ENCODE measurements around the gene SPATA3. TPM values are rescaled to one million over a fixed set of nuclear protein-coding genes. Genes with fewer than 3 reads are reported as not detected.

The SPATA3 gene
- total and polyA plus RNA-seq, 2 of the 8 experiments (the other 6 are each of a cell fraction or from before 2014, with no cell fraction given), result not detected

DNA sequence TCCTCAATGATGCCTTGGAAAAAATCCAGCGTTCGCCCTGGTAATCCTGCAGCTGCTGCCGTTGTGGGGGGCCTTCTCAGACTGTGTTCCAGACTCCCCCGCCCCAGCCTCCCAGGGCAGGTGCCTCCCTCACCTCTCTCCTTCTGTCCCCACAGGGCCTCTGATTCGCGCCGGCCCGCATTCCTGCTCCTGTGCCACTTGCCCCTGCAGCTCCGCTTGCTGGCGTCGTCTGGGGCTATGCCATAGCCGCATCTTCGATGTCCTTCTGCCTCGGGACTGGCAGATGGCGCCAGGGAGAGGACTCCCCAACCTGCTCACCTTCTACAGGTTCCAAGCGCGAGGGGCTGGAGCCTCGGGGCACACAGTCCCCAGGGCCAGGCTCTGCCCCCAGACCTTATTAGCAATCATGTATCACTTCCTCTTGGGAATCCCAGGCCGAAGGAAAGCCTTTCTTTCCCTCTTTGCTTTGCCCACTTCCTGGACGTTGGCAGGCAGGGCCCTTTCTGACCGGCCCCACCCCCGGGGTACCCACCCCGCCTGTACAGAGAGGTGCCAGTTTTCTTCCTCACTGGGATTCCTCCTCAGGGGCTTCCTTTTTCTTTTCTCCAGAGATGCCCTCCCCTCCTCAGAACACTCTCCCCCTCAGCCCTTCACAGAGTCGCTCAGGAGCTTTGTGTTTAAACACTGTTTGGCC is 4.4 kb downstream of the SPATA3 start:
- Histone ChIP-seq H3K36me3 (ENCODE audit: control insufficient read depth in 2 of 4, insufficient read depth in 4 of 4, low read length in 3 of 4) (no peaks in the 10 kb centered on the region), H4K20me1 (replicated peaks in 1 of 2; ENCODE audit: control insufficient read depth in 1 of 2, insufficient read depth in 2 of 2, low read length in 2 of 2) (peaks cover 0 to 2% of the 10 kb centered on the region in 2 experiments), H2BK20ac (ENCODE audit: low read length) (no peak overlapping the region), H2BK5ac (ENCODE audit: low read depth, low read length) (no peak overlapping the region; the same call in 1 of the 2 replicates), H3K14ac (ENCODE audit: insufficient read length) (no peak overlapping the region), H2BK15ac (ENCODE audit: low read length) (0 out of 2 replicates have a peak overlapping the region, but pooled peaks have one; percentile 49), H2BK120ac (replicated peaks; ENCODE audit: low read depth, low read length) (no peak overlapping the region), H3K4me2 (ENCODE audit: insufficient read depth in 1 of 2, low read depth in 2 of 2, low read length in 2 of 2) (no peak overlapping the region; a peak in 1 of 4 replicates), H3K23me2 (ENCODE audit: low read depth, low read length) (peaks cover 7% of the 10 kb centered on the region; the same call in 1 of the 2 replicates), H3K18ac (ENCODE audit: extremely low read depth, low read length) (peak overlapping the region; percentile 21; the same call in 1 of the 2 replicates), H3K23ac (ENCODE audit: insufficient read length) (no peak overlapping the region), H3K27me3 (replicated peaks in 1 of 4; ENCODE audit: control insufficient read depth in 3 of 4, extremely low read depth in 1 of 4, insufficient read depth in 3 of 4, low read length in 3 of 4) (peaks cover 0 to 6% (median 3%) of the 10 kb centered on the region in 4 experiments; a peak in 3 of 7 replicates), H3K27ac (ENCODE audit: low read depth, low read length) (no peak overlapping the region), H4K8ac (ENCODE audit: extremely low read depth, insufficient read depth, low read length) (peak overlapping the region; percentile 12; the same call in 1 of the 2 replicates), H2AK5ac (ENCODE audit: low read depth, low read length) (no peak overlapping the region), H3K4ac (replicated peaks; ENCODE audit: insufficient read length, low read depth, low read length) (no peak overlapping the region), H3K9me3 (ENCODE audit: insufficient read depth in 2 of 2, low read depth in 1 of 2, low read length in 1 of 2) (peaks cover under 1 to 3% of the 10 kb centered on the region in 2 experiments; a peak in 1 of 4 replicates), H3K9ac (replicated peaks in 1 of 4; ENCODE audit: extremely low read depth in 1 of 4, low read depth in 3 of 4, low read length in 3 of 4) (no peak overlapping the region), H2BK12ac (ENCODE audit: low read depth, low read length) (no peak overlapping the region), H3K56ac (replicated peaks; ENCODE audit: insufficient read length, low read depth, low read length) (no peak overlapping the region), H3K4me3 (ENCODE audit: extremely low read depth in 1 of 4, insufficient read depth in 2 of 4, low read depth in 3 of 4, low read length in 4 of 4) (no peak overlapping the region), H3K79me1 (ENCODE audit: low read depth, low read length) (no peaks in the 10 kb centered on the region), H4K91ac (replicated peaks; ENCODE audit: insufficient read length, low read length) (no peak overlapping the region), H2AFZ (ENCODE audit: low read length) (no peak overlapping the region; the same call in 1 of the 2 replicates), H4K5ac (ENCODE audit: insufficient read length, low read depth, low read length) (no peak overlapping the region), H3K79me2 (ENCODE audit: control insufficient read depth in 1 of 2, insufficient read depth in 2 of 2, low read length in 2 of 2) (no peaks in the 10 kb centered on the region), H3K4me1 (replicated peaks in 1 of 4; ENCODE audit: control insufficient read depth in 3 of 4, insufficient read depth in 4 of 4, low read length in 3 of 4) (no peaks in the 10 kb centered on the region; a peak in 2 of 7 replicates)
- POLR2A ChIA-PET (ENCODE audit: partially characterized antibody), result interaction anchor here (1.5 kb wide), 1 partner anchor 10 kb away, joined by 4 read pairs; no protein-coding TSS in a partner anchor
- WGBS, 2 experiments (ENCODE audit: extremely low coverage in 1 of 2, insufficient coverage in 1 of 2, insufficient read length in 1 of 2, insufficient replicate concordance in 2 of 2, low coverage in 1 of 2, low lambda C conversion rate in 2 of 2, missing lambda C conversion rate in 1 of 2), result 43% methylated on average over 22 of the region's 24 CpGs; no CpG with 5 or more reads in 1 of the 2 experiments
- DNase-seq (ENCODE audit: low read depth in 1 of 2, low spot score in 2 of 2) (peak; percentile 60 to 70), FAIRE-seq (peak; percentile 28)
- CTCF ChIA-PET (ENCODE audit: partially characterized antibody), result interaction anchor here (0.6 to 2.3 kb wide), 16 partner anchors 9 to 176 kb away, joined by 3 to 15 read pairs (median 4); no protein-coding TSS in a partner anchor
- no peak for TF ChIP-seq SP2 (IDR thresholded peaks at IDR 0.05; ENCODE audit: low read length)
- no peak for TF ChIP-seq CREB1 (IDR thresholded peaks at IDR 0.05)
- no peak for TF ChIP-seq TBP (IDR thresholded peaks at IDR 0.05; ENCODE audit: low read depth, low read length)
- TF ChIP-seq GABPA (IDR thresholded peaks at IDR 0.05; ENCODE audit: borderline replicate concordance, insufficient read depth, low read length), result no peak
- TF ChIP-seq CEBPB (IDR thresholded peaks at IDR 0.05; ENCODE audit: low read depth, low read length), result no peak
- no peak for TF ChIP-seq ZNF274 (IDR thresholded peaks at IDR 0.05; ENCODE audit: borderline replicate concordance, extremely low read depth, low read length)
- no peak for TF ChIP-seq POLR2AphosphoS5 (IDR thresholded peaks at IDR 0.05; ENCODE audit: low read depth, low read length)
- no peak for TF ChIP-seq CHD2 (IDR thresholded peaks at IDR 0.05; ENCODE audit: low read length)
- TF ChIP-seq CBX8 (IDR thresholded peaks at IDR 0.05; ENCODE audit: borderline replicate concordance, low read depth, low read length), result no peak
- TF ChIP-seq SAP30 (IDR thresholded peaks at IDR 0.05; ENCODE audit: insufficient read depth, insufficient replicate concordance, low read length), result no peak
- no peak for TF ChIP-seq MAFK (IDR thresholded peaks at IDR 0.05; ENCODE audit: low read depth, low read length)
